ENCODE data around the gene LDHA. TPM values are rescaled to one million over a fixed set of nuclear protein-coding genes. Genes with fewer than 3 reads are reported as not detected.

Gene LDHA
- polyA plus RNA-seq, 3 donors: 191 to 501 (median 438) TPM

DNA sequence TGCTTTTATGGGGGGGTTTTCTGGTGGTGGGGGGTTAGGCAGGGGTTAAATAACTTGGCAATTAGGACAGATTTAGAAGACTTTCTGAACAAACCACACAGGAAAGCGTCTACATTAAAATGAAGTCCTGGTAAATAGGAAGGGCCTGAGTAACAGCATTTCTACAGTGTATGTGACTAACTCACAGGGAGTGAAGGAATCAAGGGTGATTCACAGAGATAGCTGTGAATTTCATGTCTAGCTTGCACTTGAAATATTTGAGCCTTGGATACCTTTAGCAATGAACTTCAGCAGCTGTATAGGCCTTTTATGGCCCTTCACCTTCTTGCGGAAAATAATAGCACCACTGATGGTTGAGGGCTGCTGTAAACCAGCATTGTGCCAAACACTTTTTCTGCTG is 26.1 kb upstream of the LDHA start:
- Histone ChIP-seq H4K20me1 (ENCODE audit: insufficient read depth, low read length) (no peaks in the 10 kb centered on the region), H3K36me3 (replicated peaks in 1 of 2; ENCODE audit: control insufficient read depth in 1 of 2, insufficient read depth in 2 of 2, low read length in 2 of 2) (peaks cover 23 to 55% of the 10 kb centered on the region in 2 donors), H3K4me1 (ENCODE audit: control insufficient read depth in 1 of 2, insufficient read depth in 2 of 2, low read length in 2 of 2) (peaks cover 10 to 15% of the 10 kb centered on the region in 2 donors), H3K27ac (ENCODE audit: low read depth in 1 of 2, low read length in 2 of 2) (peak overlapping the region in 1 of 2 donors; percentile 11), H3K9ac (ENCODE audit: insufficient read depth, low read length, poor library complexity, severe bottlenecking) (no peak overlapping the region), H3K4me3 (replicated peaks in 1 of 3; ENCODE audit: low read depth in 2 of 3, low read length in 3 of 3) (no peak overlapping the region), H3K9me3 (replicated peaks in 1 of 2; ENCODE audit: control insufficient read depth in 1 of 2, insufficient read depth in 1 of 2, low read length in 2 of 2) (no peaks in the 10 kb centered on the region), H3K4me2 (replicated peaks; ENCODE audit: extremely low read depth, low read length, poor library complexity, severe bottlenecking) (no peak overlapping the region), H3K79me2 (ENCODE audit: insufficient read depth, low read length) (no peaks in the 10 kb centered on the region), H2AFZ (ENCODE audit: insufficient read depth, low read depth, low read length, poor library complexity, severe bottlenecking) (no peak overlapping the region), H3K27me3 (ENCODE audit: control insufficient read depth in 2 of 2, insufficient read depth in 2 of 2, low read length in 2 of 2) (no peaks in the 10 kb centered on the region)
- H3K4me3 Mint-ChIP-seq: no peak overlapping the region
- H3K4me1 Mint-ChIP-seq: peaks cover 12% of the 10 kb centered on the region
- TF ChIP-seq, protein P1, sequence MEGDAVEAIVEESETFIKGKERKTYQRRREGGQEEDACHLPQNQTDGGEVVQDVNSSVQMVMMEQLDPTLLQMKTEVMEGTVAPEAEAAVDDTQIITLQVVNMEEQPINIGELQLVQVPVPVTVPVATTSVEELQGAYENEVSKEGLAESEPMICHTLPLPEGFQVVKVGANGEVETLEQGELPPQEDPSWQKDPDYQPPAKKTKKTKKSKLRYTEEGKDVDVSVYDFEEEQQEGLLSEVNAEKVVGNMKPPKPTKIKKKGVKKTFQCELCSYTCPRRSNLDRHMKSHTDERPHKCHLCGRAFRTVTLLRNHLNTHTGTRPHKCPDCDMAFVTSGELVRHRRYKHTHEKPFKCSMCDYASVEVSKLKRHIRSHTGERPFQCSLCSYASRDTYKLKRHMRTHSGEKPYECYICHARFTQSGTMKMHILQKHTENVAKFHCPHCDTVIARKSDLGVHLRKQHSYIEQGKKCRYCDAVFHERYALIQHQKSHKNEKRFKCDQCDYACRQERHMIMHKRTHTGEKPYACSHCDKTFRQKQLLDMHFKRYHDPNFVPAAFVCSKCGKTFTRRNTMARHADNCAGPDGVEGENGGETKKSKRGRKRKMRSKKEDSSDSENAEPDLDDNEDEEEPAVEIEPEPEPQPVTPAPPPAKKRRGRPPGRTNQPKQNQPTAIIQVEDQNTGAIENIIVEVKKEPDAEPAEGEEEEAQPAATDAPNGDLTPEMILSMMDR (IDR thresholded peaks at IDR 0.05): no peak
- H3K9me3 Mint-ChIP-seq: peaks cover 0 to under 1% (median 0%) of the 10 kb centered on the region in 7 donors
- H3K27ac Mint-ChIP-seq: no peak overlapping the region
- DNase-seq: peak in 1 of 3 donors; percentile 76
- intact Hi-C loops (cut with micrococcal nuclease): loop anchor here in 1 of 2 donors (5.0 kb wide), 1 partner anchor 36 kb away; no protein-coding TSS in a partner anchor
- no peaks in the 10 kb centered on the region for H3K27me3 Mint-ChIP-seq (ENCODE audit: low read depth in 3 of 3)
- peaks cover 46 to 63% of the 10 kb centered on the region in 2 donors for H3K36me3 Mint-ChIP-seq
- WGBS (ENCODE audit: insufficient coverage): 100% methylated on average over 1 of the region's 2 CpGs

DNA sequence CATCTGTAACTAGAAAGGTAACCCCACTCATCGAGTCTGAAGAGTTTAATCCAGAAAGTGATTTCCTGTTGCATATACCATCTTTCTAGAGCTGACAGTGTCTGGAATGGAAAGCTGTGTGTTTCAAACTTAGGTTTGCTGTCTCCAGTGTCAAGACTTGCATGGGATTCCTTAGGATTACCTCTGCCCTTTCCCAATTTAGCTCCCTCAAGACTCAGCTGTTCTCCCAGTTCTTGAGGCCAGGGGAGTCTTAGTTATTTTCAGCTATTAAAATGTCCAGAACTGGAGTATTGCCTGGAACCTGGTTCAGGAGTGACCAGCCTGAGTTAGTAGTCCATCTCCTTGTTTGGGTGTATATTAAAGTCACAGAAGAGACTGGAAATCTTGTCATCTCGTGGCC is 25.0 kb upstream of the LDHA start:
- Histone ChIP-seq H3K27ac (ENCODE audit: low read depth in 1 of 2, low read length in 2 of 2) (no peak overlapping the region), H3K27me3 (ENCODE audit: control insufficient read depth in 2 of 2, insufficient read depth in 2 of 2, low read length in 2 of 2) (no peaks in the 10 kb centered on the region), H2AFZ (ENCODE audit: insufficient read depth, low read depth, low read length, poor library complexity, severe bottlenecking) (no peak overlapping the region), H4K20me1 (ENCODE audit: insufficient read depth, low read length) (no peaks in the 10 kb centered on the region), H3K4me1 (ENCODE audit: control insufficient read depth in 1 of 2, insufficient read depth in 2 of 2, low read length in 2 of 2) (peaks cover 10 to 15% of the 10 kb centered on the region in 2 donors), H3K9ac (ENCODE audit: insufficient read depth, low read length, poor library complexity, severe bottlenecking) (no peak overlapping the region), H3K4me3 (replicated peaks in 1 of 3; ENCODE audit: low read depth in 2 of 3, low read length in 3 of 3) (no peak overlapping the region), H3K4me2 (replicated peaks; ENCODE audit: extremely low read depth, low read length, poor library complexity, severe bottlenecking) (no peak overlapping the region), H3K9me3 (replicated peaks in 1 of 2; ENCODE audit: control insufficient read depth in 1 of 2, insufficient read depth in 1 of 2, low read length in 2 of 2) (no peaks in the 10 kb centered on the region), H3K36me3 (replicated peaks in 1 of 2; ENCODE audit: control insufficient read depth in 1 of 2, insufficient read depth in 2 of 2, low read length in 2 of 2) (peaks cover 12 to 43% of the 10 kb centered on the region in 2 donors), H3K79me2 (ENCODE audit: insufficient read depth, low read length) (no peaks in the 10 kb centered on the region)
- no peak overlapping the region for H3K4me3 Mint-ChIP-seq
- H3K9me3 Mint-ChIP-seq: peaks cover 0 to 2% (median 0%) of the 10 kb centered on the region in 7 donors
- no peaks in the 10 kb centered on the region for H3K27me3 Mint-ChIP-seq (ENCODE audit: low read depth in 3 of 3)
- no peak for DNase-seq
- peak overlapping the region in 4 of 7 donors; percentile 13 to 72 (median 26) for H3K27ac Mint-ChIP-seq
- peaks cover 35 to 51% of the 10 kb centered on the region in 2 donors for H3K36me3 Mint-ChIP-seq
- intact Hi-C loops (cut with micrococcal nuclease): loop anchor here in 1 of 2 donors (5.0 kb wide), 1 partner anchor 37 kb away; no protein-coding TSS in a partner anchor
- peaks cover 12% of the 10 kb centered on the region for H3K4me1 Mint-ChIP-seq
- WGBS (ENCODE audit: insufficient coverage): 83% methylated on average over 1 of the region's 2 CpGs
- TF ChIP-seq, protein P1 (IDR thresholded peaks at IDR 0.05): no peak
